Measurements from ENCODE around the gene DDRGK1.
"Not testable (repeated sequence)": the region's sequence is repeated elsewhere in the genome, so short reads cannot be mapped to it uniquely, and the experiment has no call there.

DDRGK1 gene

DNA sequence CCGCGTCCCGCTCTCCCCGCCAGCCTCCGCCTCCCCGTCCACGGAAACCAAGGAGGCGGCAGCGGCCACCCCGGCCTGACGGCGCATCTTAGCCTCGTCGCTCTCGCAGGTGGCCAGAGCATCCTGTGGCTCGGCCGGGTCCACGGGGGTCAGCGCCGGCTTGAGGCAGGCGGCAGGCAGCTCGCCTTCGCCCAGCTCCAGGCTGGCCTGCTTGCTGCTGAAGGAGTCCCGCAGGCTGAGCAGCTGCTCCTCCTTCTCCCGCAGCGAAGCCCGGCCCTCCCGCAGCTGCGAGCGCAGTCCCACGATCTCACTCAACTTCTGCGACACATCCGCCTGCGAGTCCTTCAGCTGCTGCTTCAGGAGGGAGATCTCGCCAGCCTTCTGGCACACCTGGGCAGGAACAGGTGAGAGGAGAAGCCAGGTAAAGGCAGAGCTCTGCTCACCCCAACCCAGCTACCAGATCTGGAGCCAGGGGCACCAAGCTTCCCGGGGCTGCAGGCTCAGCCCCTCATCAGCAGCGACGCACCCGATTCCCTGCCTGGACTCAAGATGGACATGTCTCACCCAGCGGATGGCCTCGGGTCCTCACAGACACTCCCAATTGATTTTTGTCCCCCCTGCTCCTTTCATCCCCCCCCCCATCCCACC lies 39.6 kb downstream of the DDRGK1 start:
- no peak for DNase-seq (ENCODE audit: low read depth)

DNA sequence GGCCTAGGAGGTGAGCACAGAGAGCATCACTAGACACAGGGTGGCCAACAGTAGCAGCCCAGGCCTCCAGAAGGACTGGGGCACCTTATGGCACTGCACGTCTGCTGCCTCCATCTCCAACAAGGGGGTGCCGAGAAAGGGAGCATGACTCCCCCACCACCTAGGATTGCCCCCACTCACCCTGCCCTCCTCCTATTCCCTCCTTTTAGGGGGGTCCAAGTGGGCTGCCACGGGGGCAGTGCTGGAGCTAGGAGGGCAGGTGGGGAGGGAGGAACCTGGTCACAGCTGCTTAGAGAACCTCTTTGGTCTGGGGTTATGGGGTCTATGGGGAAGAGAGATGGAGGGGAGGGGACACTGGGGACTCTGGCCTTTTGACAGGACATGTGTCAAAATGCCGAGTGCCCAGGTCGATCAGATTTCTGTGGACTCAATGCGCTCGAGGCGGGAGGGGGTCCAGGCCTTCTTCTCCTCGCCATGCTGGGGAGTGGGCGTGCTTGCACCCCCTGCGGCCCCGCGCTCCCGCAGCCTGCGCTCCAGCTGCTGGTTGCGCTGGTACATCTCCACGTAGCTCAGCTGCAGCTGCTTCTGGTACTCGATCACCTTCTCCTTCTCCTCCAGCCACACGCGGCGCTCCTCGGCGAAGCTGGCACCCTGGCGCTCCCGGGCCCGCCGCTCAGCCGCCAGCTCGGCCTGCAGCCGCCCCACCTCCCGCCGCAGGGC lies 40.3 kb downstream of the DDRGK1 start:
- DNase-seq (ENCODE audit: low read depth): no peak

GRCh38 chr20:3163099-3164042 lies 41.1 kb downstream of the DDRGK1 start:
- no peak for DNase-seq (ENCODE audit: low read depth)

DNA sequence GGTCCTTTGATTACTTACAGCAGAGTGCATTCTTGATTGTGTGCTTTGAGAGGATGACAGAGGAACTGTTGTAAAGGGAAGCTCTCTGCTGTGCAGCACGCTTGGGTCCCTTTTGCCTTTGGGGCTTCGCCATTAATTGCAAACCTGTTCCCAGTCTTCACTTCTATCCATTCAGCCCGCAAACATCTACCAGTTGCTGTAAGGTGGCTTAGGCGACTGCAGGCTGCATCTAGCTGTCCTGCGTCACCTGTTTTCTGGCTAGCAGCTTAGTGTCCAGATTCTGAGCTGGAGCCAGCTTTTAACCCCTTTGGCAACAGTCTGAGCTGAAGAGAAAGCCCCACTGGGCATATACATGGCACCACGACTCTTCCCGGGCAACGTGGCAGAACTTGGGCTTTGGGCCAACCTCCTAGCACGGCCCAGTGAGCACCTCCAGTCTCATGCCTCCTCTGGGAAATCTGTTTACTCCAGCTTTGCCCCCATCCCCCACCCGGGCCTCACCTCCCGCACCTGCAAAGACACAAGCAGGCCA lies 42.3 kb downstream of the DDRGK1 start:
- no peak for DNase-seq (ENCODE audit: low read depth)

DNA sequence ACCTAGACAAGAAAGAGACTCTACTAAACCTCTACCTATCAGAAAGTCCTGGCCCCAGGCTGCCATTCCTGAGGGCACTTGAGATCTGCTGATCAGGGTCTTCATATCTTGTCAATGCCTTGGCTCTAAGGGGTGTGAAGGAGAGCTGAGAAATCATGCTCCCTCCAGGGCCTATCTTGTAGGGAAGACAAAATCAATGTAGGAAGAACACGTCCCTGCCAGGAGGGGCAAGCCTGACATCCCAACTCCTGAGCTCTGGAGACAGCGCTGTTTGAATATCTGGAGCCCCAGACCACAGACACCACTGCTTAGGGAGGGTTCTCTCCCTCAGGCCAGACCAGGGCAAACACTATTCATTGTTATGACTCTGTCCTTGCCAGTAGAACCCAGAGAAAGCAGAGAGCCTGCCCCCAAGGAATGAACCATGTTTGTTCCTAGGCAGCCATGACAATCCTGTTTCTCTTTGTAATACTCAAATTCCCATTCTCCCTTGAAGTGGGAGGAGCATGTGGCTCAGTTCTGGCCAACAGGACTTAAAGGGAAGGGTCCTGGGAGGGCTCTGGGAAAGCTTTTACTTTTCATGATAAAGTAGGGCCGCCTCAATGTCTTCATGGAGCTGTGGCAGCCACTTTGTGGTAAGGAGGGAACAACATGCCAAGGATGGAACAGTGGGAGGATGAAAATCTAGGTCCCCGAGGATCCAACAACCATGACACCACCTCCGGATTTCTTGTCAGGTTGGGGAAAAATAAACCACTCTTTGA lies 43.0 kb downstream of the DDRGK1 start:
- DNase-seq (ENCODE audit: low read depth): no peak

DNA sequence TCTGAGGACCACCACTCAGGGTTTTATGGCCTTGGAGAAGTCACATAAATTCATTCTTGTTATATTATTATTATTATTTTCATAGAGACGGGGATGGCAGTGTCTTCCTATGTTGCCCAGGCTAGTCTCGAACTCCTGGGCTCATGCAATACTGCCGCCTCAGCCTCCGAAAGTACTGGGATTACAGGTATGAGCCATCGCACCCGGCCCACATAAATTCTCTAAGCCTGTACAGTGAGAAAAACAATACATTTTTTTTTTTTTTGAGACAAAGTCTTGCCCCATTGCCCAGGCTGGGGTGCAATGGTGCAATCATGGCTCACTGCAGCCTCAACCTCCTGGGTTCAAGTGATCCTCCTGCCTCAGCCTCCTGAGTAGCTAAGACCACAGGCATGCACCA lies 44.1 kb downstream of the DDRGK1 start:
- no peak for DNase-seq (ENCODE audit: low read depth)

- no peak for DNase-seq (ENCODE audit: low read depth)
These were observed 45.5 kb downstream of the DDRGK1 start for GRCh38 chr20:3158968-3159431.

DNA sequence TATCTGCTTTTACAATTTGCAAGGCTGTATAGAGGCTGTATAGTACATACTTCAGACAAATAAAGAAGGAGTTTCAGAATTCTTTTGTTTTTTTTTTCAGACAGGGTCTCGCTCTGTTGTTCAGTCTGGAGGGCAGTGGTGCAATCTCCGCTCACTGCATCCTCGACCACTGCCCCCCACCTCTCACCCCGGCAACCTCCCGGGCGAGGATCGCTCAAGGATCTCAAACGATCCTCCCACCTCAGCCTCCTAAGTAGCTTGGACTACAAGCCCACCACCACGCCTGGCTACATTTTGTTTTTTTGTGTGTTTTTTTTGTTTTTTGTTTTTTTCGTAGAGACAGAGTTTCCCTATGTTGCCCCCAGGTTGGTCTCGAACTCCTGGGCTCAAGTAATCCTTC lies 46.7 kb downstream of the DDRGK1 start:
- no peak for DNase-seq (ENCODE audit: low read depth)

GRCh38 chr20:3156811-3157619 lies 47.5 kb downstream of the DDRGK1 start:
- no peak for DNase-seq (ENCODE audit: low read depth)

DNA sequence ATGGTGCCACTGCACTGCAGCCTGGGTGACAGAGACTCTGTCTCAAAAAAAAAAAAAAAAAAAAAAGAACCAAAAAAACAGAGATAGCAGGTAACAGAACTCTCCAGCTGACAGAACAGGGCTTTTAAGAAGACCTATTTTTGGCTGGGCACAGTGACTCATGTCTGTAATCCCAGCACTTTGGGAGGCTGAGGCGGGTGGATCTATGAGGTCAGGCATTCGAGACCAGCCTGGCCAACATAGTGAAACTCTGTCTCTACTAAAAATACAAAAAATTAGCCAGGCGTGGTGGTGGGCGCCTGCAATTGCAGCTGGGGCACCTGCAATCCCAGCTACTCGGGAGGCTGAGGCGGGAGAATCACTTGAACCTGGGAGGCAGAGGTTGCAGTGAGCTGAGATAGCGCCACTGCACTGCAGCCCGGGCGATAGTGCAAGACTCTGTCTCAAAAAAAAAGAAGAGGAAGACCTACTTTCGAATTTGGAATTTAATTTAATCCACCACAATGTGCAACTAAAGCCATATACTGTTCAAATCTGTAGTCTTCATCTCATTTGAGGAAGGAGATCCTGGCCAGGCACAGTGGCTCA lies 52.3 kb downstream of the DDRGK1 start:
- not testable (repeated sequence) for DNase-seq (ENCODE audit: low read depth)

GRCh38 chr20:3150908-3151307 lies 53.6 kb downstream of the DDRGK1 start:
- DNase-seq (ENCODE audit: low read depth): no peak

- DNase-seq (ENCODE audit: low read depth): no peak
These were observed 57.6 kb downstream of the DDRGK1 start for GRCh38 chr20:3146732-3147341.

DNA sequence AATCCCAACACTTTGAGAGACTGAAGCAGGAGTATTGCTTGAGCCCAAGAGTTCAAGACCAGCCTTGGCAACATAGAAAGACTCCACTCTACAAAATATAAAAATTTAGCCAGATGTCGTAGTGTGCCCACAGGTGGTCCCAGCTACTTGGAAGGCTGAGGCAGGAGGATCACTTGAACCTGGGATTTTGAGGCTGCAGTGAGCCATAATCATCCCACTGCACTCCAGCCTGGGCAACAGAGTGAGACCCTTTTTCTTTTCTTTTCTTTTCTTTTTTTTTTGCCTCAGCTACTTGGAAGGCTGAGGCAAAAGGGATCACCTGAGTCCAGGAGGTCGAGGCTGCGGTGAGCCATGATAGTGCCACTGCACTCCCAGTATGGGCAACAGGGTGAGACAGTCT lies 62.7 kb downstream of the DDRGK1 start:
- DNase-seq (ENCODE audit: low read depth): no peak

All from activated T-helper 1 cell treated with Interleukin-2 at 50 U/mL for 16 hours (primary cell).